ENCODE results near the gene SSPN. TPM values are rescaled to one million over a fixed set of nuclear protein-coding genes. Genes with fewer than 3 reads are reported as not detected.

The SSPN gene
- total RNA-seq, 1 experiment from 2014 or later: 3.1 TPM

- BruUV-seq (replicated peaks): no TSS peak
- Histone ChIP-seq H3K9me3 (0 out of 2 replicates have a peak, but pooled peaks cover 2% of the 10 kb centered on the region), H3K4me3 (ENCODE audit: low read depth, low read length) (no peak overlapping the region), H3K4me1 (no peaks in the 10 kb centered on the region), H3K36me3 (ENCODE audit: control insufficient read depth, insufficient read depth, low read length) (no peaks in the 10 kb centered on the region), H3K27me3 (replicated peaks; ENCODE audit: control insufficient read depth, insufficient read depth, low read length) (no peaks in the 10 kb centered on the region)
- ChIA-PET CTCF (no interaction called here), POLR2A (no interaction called here)
- Mint-ChIP-seq H3K4me3 (ENCODE audit: unreplicated experiment) (no peak overlapping the region), H3K27me3 (ENCODE audit: insufficient read depth, unreplicated experiment) (no peaks in the 10 kb centered on the region), H3K4me1 (ENCODE audit: low read depth, unreplicated experiment) (no peaks in the 10 kb centered on the region), H3K9me3 (ENCODE audit: unreplicated experiment) (no peaks in the 10 kb centered on the region), H3K36me3 (ENCODE audit: insufficient read depth, unreplicated experiment) (no peaks in the 10 kb centered on the region), H3K27ac (ENCODE audit: unreplicated experiment) (no peak overlapping the region)
- intact Hi-C loops (cut with micrococcal nuclease; ENCODE audit: unreplicated experiment): no loop called here
- TF ChIP-seq, protein P1, sequence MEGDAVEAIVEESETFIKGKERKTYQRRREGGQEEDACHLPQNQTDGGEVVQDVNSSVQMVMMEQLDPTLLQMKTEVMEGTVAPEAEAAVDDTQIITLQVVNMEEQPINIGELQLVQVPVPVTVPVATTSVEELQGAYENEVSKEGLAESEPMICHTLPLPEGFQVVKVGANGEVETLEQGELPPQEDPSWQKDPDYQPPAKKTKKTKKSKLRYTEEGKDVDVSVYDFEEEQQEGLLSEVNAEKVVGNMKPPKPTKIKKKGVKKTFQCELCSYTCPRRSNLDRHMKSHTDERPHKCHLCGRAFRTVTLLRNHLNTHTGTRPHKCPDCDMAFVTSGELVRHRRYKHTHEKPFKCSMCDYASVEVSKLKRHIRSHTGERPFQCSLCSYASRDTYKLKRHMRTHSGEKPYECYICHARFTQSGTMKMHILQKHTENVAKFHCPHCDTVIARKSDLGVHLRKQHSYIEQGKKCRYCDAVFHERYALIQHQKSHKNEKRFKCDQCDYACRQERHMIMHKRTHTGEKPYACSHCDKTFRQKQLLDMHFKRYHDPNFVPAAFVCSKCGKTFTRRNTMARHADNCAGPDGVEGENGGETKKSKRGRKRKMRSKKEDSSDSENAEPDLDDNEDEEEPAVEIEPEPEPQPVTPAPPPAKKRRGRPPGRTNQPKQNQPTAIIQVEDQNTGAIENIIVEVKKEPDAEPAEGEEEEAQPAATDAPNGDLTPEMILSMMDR (IDR thresholded peaks at IDR 0.05; ENCODE audit: insufficient read depth in 1 of 2, low read depth in 1 of 2, low read length in 1 of 2, severe bottlenecking in 1 of 2, unreplicated experiment in 1 of 2): no peak
- no peak for DNase-seq
These were observed 85.9 kb downstream of the SSPN start for GRCh38 chr12:26281320-26281719.

DNA sequence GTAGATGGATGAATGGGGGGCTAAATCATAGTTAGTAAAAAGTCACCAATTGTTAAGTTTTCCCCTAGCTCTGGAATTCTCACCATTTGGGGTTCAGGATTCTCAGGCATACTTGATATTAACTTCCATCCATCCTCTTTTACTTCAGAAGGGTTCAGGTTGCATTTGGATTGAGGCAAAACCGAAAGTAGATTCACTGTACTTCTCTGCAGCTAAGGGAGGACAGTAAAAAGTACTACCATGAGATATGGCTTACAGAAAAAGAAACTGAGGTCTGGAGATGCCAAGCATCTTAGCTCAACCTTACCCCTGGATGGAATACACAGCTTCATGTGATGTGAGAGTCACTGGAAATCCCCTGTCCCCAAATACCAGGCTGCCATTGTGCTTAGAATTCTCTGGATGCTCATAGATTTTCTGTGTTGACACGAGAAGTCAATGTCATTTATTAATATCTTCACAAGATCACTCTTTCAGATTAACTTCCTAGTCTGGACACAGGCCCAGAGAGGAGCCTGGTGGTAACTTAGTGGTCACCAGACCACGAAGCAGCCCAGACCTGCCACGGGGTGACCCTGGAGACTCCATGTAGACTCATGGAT lies 87.1 kb downstream of the SSPN start:
- no peak for DNase-seq
- ChIA-PET POLR2A (no interaction called here), CTCF (no interaction called here)
- intact Hi-C loops (cut with micrococcal nuclease; ENCODE audit: unreplicated experiment): no loop called here
- TF ChIP-seq, protein P1 (IDR thresholded peaks at IDR 0.05; ENCODE audit: insufficient read depth in 1 of 2, low read depth in 1 of 2, low read length in 1 of 2, severe bottlenecking in 1 of 2, unreplicated experiment in 1 of 2): no peak
- Mint-ChIP-seq H3K4me3 (ENCODE audit: unreplicated experiment) (no peak overlapping the region), H3K27me3 (ENCODE audit: insufficient read depth, unreplicated experiment) (no peaks in the 10 kb centered on the region), H3K36me3 (ENCODE audit: insufficient read depth, unreplicated experiment) (no peaks in the 10 kb centered on the region), H3K4me1 (ENCODE audit: low read depth, unreplicated experiment) (no peaks in the 10 kb centered on the region), H3K27ac (ENCODE audit: unreplicated experiment) (no peak overlapping the region), H3K9me3 (ENCODE audit: unreplicated experiment) (no peaks in the 10 kb centered on the region)
- no peaks in the 10 kb centered on the region for H3K4me1 ChIP-seq
- H3K4me3 ChIP-seq (ENCODE audit: low read depth, low read length): no peak overlapping the region
- H3K9me3 ChIP-seq: 0 out of 2 replicates have a peak, but pooled peaks cover 2% of the 10 kb centered on the region
- no peaks in the 10 kb centered on the region for H3K27me3 ChIP-seq (replicated peaks; ENCODE audit: control insufficient read depth, insufficient read depth, low read length)
- H3K36me3 ChIP-seq (ENCODE audit: control insufficient read depth, insufficient read depth, low read length): no peaks in the 10 kb centered on the region
- no TSS peak for BruUV-seq (replicated peaks)

DNA sequence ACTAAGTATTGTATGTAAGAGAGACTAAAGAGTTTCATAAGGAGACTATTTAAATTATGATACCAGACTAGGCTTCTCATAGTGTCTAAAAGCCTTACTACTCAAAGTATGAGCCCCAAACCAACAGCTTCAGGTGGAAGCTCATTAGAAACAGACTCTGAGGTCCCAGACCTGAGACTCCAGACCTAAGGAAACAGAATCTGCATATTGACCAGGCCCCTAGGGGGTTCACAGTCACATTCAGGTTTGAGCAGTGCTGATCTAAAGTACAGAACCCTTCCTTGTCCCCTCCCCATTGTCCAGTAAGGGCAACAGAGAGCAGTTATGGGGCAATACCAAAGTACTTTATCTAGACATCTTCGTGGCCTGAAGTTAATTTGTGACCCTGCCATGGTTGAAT lies 87.7 kb downstream of the SSPN start:
- Mint-ChIP-seq H3K4me1 (ENCODE audit: low read depth, unreplicated experiment) (no peaks in the 10 kb centered on the region), H3K9me3 (ENCODE audit: unreplicated experiment) (no peaks in the 10 kb centered on the region), H3K4me3 (ENCODE audit: unreplicated experiment) (no peak overlapping the region), H3K27ac (ENCODE audit: unreplicated experiment) (no peak overlapping the region), H3K36me3 (ENCODE audit: insufficient read depth, unreplicated experiment) (no peaks in the 10 kb centered on the region), H3K27me3 (ENCODE audit: insufficient read depth, unreplicated experiment) (no peaks in the 10 kb centered on the region)
- no TSS peak for BruUV-seq (replicated peaks)
- H3K36me3 ChIP-seq (ENCODE audit: control insufficient read depth, insufficient read depth, low read length): no peaks in the 10 kb centered on the region
- no peaks in the 10 kb centered on the region for H3K4me1 ChIP-seq
- TF ChIP-seq, protein P1 (IDR thresholded peaks at IDR 0.05; ENCODE audit: insufficient read depth in 1 of 2, low read depth in 1 of 2, low read length in 1 of 2, severe bottlenecking in 1 of 2, unreplicated experiment in 1 of 2): no peak
- intact Hi-C loops (cut with micrococcal nuclease; ENCODE audit: unreplicated experiment): no loop called here
- POLR2A ChIA-PET: no interaction called here
- DNase-seq: no peak
- H3K9me3 ChIP-seq: 0 out of 2 replicates have a peak, but pooled peaks cover 2% of the 10 kb centered on the region
- no peak overlapping the region for H3K4me3 ChIP-seq (ENCODE audit: low read depth, low read length)
- no peaks in the 10 kb centered on the region for H3K27me3 ChIP-seq (replicated peaks; ENCODE audit: control insufficient read depth, insufficient read depth, low read length)
- CTCF ChIA-PET: no interaction called here

Measured in Caco-2 (cell line).